HL-60/S4 treated with retinoic acid at 250 ng/mL for 4 days and 3 days (cell line): ENCODE measurements around the gene STX18.

Source experiments
- in situ Hi-C: fragments of 300-500 bp; cut with MboI; formaldehyde crosslinking; loops from 2 replicates; pipeline ENCODE4 v1.7.0; 2022; ENCODE audit warnings: low sequenced_read_pairs

Gene STX18

DNA sequence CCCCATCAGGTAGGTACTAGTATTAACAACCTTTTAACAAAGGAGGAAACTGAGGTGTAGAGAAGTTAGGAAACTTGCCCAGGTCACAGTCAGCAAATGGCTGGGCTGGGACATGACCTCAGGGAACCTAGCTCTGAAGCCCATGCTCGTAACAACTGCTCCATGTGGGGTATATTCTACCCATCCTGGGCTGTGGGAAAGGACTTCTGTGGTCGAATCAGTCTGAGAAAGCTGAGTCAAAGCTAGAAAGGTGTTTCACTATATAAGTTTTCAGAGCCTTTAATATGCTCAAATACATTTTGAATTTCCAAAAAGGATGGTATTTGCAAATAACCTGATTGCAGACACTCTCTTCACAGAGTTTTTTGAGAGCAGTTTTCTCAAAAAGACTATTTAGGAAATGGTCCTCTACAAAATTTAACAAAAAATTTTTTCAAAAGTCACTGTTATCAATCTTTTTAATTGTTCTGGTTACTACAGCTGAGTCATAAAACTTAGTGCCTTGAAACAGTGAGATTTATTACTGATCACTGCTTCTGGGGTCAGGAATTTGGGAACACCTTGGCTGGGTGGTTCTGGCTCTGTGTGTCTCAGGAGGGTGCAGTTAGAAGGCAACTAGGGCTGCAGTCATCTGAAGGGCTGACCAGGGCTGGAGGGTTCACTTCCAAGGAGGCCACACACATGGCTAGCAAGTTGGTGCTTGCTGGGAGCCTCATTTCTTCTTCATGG is 101.4 kb downstream of the STX18 start:
- in situ Hi-C loops, result no loop called here

- in situ Hi-C loops, result no loop called here
Measured at GRCh38 chr4:4439782-4440181, 102.1 kb downstream of the STX18 start.

DNA sequence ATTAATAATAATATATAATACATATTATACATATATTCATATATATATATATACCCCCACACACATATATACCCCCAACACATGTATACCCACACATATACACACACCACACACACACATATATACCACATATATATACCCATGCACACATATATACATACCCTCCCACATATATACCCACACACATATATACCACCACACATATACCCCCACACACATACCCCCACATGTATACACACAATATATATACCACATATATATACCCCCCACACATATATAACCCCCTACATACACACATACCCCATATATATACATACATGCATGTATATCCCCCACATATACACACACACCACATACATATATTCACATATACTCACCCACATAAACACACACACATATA is 103.0 kb downstream of the STX18 start:
- in situ Hi-C loops, result no loop called here

- in situ Hi-C loops, result no loop called here
Measured at GRCh38 chr4:4437798-4438470, 103.9 kb downstream of the STX18 start.

GRCh38 chr4:4436244-4436823 is 105.5 kb downstream of the STX18 start:
- in situ Hi-C loops, result no loop called here

GRCh38 chr4:4433941-4434340 is 107.9 kb downstream of the STX18 start:
- in situ Hi-C loops, result no loop called here

DNA sequence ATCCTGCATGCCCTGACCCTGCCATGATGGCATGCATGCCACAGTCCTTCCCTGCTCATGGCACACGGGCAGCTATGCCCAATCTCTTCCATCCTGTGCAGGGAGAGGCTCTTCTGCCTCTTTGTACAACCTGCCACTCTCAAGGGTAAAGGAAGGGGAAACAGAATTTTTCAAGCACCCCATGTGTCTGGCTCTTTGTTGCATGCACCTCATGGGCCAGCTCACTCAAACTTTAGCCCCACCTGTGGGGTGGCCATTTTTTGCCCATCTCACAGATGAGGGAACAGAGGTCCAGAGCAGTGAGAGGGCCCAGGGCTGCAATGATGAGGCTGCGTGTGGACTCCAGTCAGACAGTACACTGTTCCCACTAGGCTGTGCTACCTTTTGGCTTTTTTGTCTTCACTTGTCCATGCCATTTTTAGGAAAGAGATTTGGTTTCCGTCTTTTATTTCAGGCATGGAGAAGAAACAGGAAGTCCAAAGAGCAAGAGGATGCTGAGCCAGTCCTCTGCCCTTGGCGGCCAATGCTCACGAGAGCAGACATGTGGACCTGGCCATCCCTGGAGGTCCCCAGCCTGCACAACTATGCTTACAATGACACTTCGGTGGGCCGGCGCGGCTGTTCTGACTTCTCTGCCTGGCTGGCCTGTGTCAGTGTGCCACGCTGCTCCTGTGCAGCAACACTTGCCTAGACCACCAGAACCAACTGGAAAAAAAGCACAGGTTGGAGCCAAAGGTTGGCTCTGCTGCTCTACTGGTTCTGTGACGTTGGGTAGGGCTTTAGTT is 109.3 kb downstream of the STX18 start:
- in situ Hi-C loops, result no loop called here

- in situ Hi-C loops, result no loop called here
Measured at GRCh38 chr4:4430492-4431195, 111.2 kb downstream of the STX18 start.

DNA sequence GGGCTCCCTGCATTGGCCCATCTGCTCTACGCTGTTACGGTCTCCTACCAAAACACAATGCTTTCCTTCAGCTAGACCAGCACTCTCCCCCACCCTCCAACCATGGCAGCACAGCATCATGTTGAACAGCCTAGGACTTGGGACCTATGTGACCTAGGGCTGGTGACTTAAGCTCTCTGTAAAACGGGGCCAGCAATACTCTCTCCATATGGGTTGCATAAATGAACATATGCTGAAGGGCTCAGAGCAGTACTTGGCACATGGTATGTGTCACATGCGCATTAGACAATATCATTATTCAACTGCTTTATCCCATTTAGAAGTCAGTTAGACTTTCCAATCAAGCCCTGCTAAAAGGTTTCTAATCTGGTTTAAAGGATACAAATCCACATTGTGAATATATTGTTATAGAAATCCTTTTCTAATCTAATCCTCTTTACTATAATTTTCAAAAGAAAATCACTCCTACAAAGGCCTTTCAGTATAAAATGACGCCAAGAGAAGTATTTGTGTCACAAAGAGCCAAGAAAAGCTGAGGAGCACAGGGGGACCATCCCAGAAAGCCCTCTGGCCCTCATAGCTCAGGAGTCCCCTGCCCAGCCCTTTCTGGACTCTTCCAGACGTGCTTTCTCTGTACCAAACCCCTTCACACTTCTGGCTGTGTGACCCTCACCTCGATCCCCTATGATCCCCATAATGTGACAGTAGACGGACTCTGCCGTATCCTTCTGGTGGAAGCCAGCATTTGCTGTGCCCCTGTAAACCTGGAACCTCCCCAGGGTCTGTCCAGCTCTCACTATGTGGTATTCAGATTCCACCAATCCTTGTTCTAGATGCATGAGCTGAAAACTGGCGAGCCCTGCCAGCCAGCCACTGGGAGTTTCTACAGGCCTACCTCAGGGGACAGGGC is 112.6 kb downstream of the STX18 start:
- in situ Hi-C loops, result no loop called here

DNA sequence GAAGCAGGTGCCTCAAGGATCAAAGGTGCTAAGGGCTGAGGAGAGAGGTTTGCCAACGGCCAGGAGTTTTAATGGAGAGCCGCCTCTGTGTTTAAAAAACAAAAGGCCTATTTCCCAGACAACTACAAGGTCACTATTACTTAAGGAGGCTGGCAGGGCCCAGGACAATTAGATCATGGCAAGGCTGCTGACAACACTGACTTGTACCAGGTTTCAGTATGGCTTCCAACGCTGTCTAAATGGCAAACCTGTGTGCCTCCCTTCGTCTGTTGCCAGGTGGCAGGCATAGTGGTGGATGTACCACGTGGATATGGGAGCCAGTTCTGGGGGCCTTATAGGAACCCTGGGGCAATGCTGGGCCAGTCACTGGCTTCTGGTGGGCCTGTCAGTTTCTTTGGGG is 114.0 kb downstream of the STX18 start:
- in situ Hi-C loops, result no loop called here

DNA sequence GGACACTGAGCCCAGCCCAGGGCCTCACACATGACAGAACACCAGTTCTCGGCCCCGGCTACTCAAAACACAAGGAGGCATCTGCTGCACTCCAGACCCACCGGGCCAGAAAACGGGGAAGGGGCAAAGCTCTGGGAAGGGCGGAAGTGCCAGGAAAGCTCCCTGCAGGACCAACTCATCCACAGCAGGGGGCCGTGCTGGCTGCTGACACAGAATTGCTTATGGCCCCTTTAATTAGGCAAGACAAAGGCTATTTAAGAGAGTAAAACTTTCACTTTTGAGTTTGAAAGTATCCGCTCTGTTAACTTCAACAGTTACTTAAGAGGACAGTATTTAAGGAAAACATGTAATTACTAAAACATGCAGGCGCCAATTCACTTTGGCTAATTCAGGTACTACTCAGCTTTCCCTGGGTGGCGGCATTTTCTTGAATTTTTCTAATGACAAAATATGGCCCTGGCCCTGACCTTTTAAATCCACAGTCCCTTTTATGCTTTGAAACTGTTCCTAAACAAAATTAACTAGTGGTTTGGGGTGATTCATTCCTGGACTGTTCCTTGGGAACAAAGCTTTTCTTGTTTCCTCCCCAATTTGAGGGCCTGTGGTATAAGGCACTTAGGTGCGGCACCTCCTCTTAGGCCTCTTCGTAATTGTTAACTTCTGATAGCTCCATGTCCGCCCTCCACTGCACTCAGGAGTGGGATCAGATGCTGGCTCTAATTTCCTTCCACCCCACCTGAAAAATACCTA is 114.6 kb downstream of the STX18 start:
- in situ Hi-C loops, result no loop called here

- in situ Hi-C loops, result no loop called here
Measured at GRCh38 chr4:4426511-4427120, 115.2 kb downstream of the STX18 start.

GRCh38 chr4:4425696-4426095 is 116.2 kb downstream of the STX18 start:
- in situ Hi-C loops, result no loop called here

DNA sequence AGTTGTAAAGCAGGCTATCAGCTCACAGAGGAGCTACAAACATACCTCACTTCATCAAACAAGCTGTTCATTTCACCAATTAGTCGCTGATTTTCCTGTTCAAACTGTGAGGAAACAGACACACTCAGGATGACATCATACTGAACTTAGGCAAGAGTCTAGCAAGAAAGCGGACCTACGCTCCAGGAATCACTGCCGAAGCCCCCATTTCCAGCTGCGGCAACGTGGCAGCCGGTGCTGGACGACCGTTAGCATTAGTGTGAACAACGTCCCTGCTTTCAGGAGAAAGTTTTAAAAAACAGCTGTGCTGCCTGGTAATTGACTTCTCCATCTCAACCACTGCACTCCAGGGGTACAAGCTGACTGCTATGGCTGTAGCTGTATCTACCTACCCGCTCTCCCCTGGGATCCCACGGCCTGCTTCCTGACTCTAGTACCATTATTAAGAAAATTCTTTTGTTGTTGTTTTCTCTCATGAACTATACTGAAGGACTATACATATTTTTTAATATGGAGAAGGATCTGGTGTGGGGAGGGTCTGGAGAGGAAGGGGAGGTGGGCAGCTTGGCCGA is 116.6 kb downstream of the STX18 start:
- in situ Hi-C loops, result no loop called here

GRCh38 chr4:4424499-4425115 is 117.2 kb downstream of the STX18 start:
- in situ Hi-C loops, result no loop called here

DNA sequence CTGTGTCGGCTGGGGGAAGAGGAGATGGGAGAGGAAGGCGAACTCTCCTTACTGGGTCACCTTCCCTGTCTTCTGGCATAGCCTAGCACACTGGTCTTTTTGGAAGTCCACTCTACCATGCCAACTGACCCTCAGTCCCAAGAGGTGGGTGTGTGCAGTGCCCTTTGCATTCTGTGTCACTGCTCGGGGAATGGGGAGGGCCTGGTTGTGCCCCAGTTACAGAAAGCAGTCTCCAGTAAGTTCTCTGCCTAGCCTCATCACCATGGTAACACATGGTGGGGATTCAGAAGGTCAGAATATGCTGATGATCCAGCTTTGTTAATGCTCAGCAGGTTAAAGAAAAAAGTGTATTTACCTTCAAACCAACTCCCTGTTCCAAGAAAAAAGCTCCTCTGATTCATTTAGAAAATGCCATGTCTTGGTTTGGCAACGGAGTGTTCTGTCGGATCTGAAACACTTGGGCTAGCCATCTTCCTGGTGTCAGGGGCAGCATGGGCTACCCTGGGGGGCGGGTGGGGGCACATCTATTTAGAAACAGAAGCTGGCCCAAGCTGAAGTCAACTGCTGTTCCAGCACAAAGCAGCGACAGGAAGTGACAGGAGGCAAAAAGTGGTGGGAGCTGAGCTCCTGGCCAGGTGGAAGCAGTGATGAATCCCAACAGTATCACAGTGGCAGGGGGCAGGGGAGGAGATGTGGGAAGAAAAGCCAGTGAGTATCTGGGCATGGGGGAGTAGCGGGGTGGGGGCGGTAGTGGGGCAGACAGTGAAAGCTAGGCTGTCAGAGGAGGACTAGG is 117.9 kb downstream of the STX18 start:
- in situ Hi-C loops, result no loop called here

- in situ Hi-C loops, result no loop called here
Measured at GRCh38 chr4:4422856-4423499, 118.9 kb downstream of the STX18 start.
